ENCODE data around the gene ARHGAP20.

The ARHGAP20 gene

GRCh38 chr11:110599207-110599606 is 113.0 kb downstream of the ARHGAP20 start:
- DNase-seq: no peak

- DNase-seq: no peak
These were observed 113.5 kb downstream of the ARHGAP20 start for GRCh38 chr11:110598725-110599124.

- no peak for DNase-seq
These were observed 124.3 kb downstream of the ARHGAP20 start for GRCh38 chr11:110587972-110588371.

GRCh38 chr11:110587129-110587528 is 125.1 kb downstream of the ARHGAP20 start:
- no peak for DNase-seq

GRCh38 chr11:110584150-110584549 is 128.1 kb downstream of the ARHGAP20 start:
- no peak for DNase-seq

- DNase-seq: no peak
These were observed 129.4 kb downstream of the ARHGAP20 start for GRCh38 chr11:110582728-110583432.

GRCh38 chr11:110580571-110580970 is 131.7 kb downstream of the ARHGAP20 start:
- DNase-seq: no peak

- no peak for DNase-seq
These were observed 138.8 kb downstream of the ARHGAP20 start for GRCh38 chr11:110573411-110573810.

- DNase-seq: no peak
These were observed 141.0 kb downstream of the ARHGAP20 start for GRCh38 chr11:110571081-110571720.

- no peak for DNase-seq
These were observed 145.7 kb downstream of the ARHGAP20 start for GRCh38 chr11:110566577-110566976.

GRCh38 chr11:110565357-110566336 is 146.6 kb downstream of the ARHGAP20 start:
- DNase-seq: peak; percentile 17

- no peak for DNase-seq
These were observed 147.4 kb downstream of the ARHGAP20 start for GRCh38 chr11:110564676-110565356.

GRCh38 chr11:110544779-110545178 is 167.5 kb downstream of the ARHGAP20 start:
- no peak for DNase-seq

- DNase-seq: no peak
These were observed 174.1 kb downstream of the ARHGAP20 start for GRCh38 chr11:110538154-110538553.

GRCh38 chr11:110530900-110531741 is 181.1 kb downstream of the ARHGAP20 start:
- DNase-seq: no peak

- DNase-seq: no peak
These were observed 183.2 kb downstream of the ARHGAP20 start for GRCh38 chr11:110529043-110529442.

- DNase-seq: peak; percentile 49
These were observed 185.1 kb downstream of the ARHGAP20 start for GRCh38 chr11:110527146-110527545.
